Peyer's patch (tissue), 4 donors: ENCODE results near the gene H2AZ2. TPM values are rescaled to one million over a fixed set of nuclear protein-coding genes. Genes with fewer than 3 reads are reported as not detected.
A peak's percentile ranks its signal among the peaks of the same experiment; 100 is the strongest.
"Not testable (repeated sequence)": the region's sequence is repeated elsewhere in the genome, so short reads cannot be mapped to it uniquely, and the experiment has no call there.

Experiments used
- DNase-seq, 3 donors: peaks; one replicate each; pipeline ENCODE4 v3.0.0-alpha.2; 2017 to 2019
- H3K27ac ChIP-seq, 4 donors: fragments of 200-600 bp; sonication (generic); one replicate each; pipeline ENCODE4 v1.5.1; 2016 to 2019
- H3K27me3 ChIP-seq, 2 donors: fragments of 200-600 bp; sonication (generic); one replicate each; pipeline ENCODE4 v1.5.1; 2019
- H3K36me3 ChIP-seq, 3 donors: fragments of 200-600 bp; sonication (generic); one replicate each; pipeline ENCODE4 v1.5.1; 2016 to 2019
- H3K4me1 ChIP-seq, 4 donors: fragments of 200-600 bp; sonication (generic); one replicate each; pipeline ENCODE4 v1.5.1; 2016 to 2019
- H3K4me3 ChIP-seq, 4 donors: fragments of 200-600 bp; sonication (generic); 1 replicate in 3 of 4; 2 replicates in 1 of 4; pipeline ENCODE4 v1.5.1; 2016 to 2019; ENCODE audit warnings: mild to moderate bottlenecking in 1 of 4
- H3K9me3 ChIP-seq, 4 donors: fragments of 200-600 bp; sonication (generic); one replicate each; pipeline ENCODE4 v1.5.1; 2016 to 2019; ENCODE audit warnings: mild to moderate bottlenecking in 1 of 4
- POLR2A ChIP-seq, 2 donors: fragments of 450-650 bp; IDR thresholded peaks; one replicate each; pipeline ENCODE4 v1.5.1; 2017; ENCODE audit warnings: antibody characterized with exemption in 2 of 2, mild to moderate bottlenecking in 2 of 2, moderate library complexity in 2 of 2
- total RNA-seq, 4 donors: library from RNA; depleted of rRNA; stranded (reverse); fragments of >200 nt; gene quantifications; one replicate each; pipeline ENCODE4 v1.1.0, GENCODE V29; 2016
- TF ChIP-seq, protein P1 (sequence below), 6 experiments: fragments of 450-650 bp in 4 of 6; fragments of 200-600 bp in 2 of 6; sonication (generic) in 1 of 6; IDR thresholded peaks; one replicate each; pipeline ENCODE4 v1.5.1; 2017 to 2019; ENCODE audit warnings: antibody characterized with exemption in 6 of 6, mild to moderate bottlenecking in 3 of 6, moderate library complexity in 1 of 6

Gene H2AZ2
- total RNA-seq, 4 donors from 2014 or later = 67.7 to 83.2 (median 74.3) TPM

- Histone ChIP-seq H3K4me1 (peaks cover 0 to 14% (median 4%) of the 10 kb centered on the region in 4 donors), H3K4me3 (peak overlapping the region in 1 of 4 donors; percentile 63), H3K36me3 (no peaks in the 10 kb centered on the region), H3K27me3 (no peaks in the 10 kb centered on the region), H3K27ac (peak overlapping the region in 1 of 4 donors; percentile 89), H3K9me3 (no peaks in the 10 kb centered on the region)
- no peak for TF ChIP-seq POLR2A (IDR thresholded peaks at IDR 0.05)
- TF ChIP-seq, protein P1, sequence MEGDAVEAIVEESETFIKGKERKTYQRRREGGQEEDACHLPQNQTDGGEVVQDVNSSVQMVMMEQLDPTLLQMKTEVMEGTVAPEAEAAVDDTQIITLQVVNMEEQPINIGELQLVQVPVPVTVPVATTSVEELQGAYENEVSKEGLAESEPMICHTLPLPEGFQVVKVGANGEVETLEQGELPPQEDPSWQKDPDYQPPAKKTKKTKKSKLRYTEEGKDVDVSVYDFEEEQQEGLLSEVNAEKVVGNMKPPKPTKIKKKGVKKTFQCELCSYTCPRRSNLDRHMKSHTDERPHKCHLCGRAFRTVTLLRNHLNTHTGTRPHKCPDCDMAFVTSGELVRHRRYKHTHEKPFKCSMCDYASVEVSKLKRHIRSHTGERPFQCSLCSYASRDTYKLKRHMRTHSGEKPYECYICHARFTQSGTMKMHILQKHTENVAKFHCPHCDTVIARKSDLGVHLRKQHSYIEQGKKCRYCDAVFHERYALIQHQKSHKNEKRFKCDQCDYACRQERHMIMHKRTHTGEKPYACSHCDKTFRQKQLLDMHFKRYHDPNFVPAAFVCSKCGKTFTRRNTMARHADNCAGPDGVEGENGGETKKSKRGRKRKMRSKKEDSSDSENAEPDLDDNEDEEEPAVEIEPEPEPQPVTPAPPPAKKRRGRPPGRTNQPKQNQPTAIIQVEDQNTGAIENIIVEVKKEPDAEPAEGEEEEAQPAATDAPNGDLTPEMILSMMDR (IDR thresholded peaks at IDR 0.05) = no peak
- DNase-seq = no peak
Measured at GRCh38 chr7:44849259-44849884, 1.5 kb upstream of the H2AZ2 start.

GRCh38 chr7:44847509-44847919 lies 373 bp downstream of the H2AZ2 start:
- DNase-seq = peak; percentile 85 to 94 (median 94)
- H3K27ac ChIP-seq = peak overlapping the region; percentile 98 to 99 (median 99)
- peak overlapping the region; percentile 80 to 92 (median 84) for H3K4me3 ChIP-seq
- peaks cover 0 to 2% (median 0%) of the 10 kb centered on the region in 3 donors for H3K36me3 ChIP-seq
- H3K9me3 ChIP-seq = no peaks in the 10 kb centered on the region
- peaks cover 0 to 18% (median 4%) of the 10 kb centered on the region in 4 donors for H3K4me1 ChIP-seq
- no peaks in the 10 kb centered on the region for H3K27me3 ChIP-seq
- TF ChIP-seq, protein P1 (IDR thresholded peaks at IDR 0.05) = peak; percentile 60 to 93 (median 89)
- TF ChIP-seq POLR2A (IDR thresholded peaks at IDR 0.05) = no peak

GRCh38 chr7:44846816-44847508 lies 925 bp downstream of the H2AZ2 start:
- Histone ChIP-seq H3K27ac (peak overlapping the region; percentile 98 to 99 (median 99)), H3K4me3 (peak overlapping the region; percentile 80 to 92 (median 84)), H3K4me1 (peaks cover 0 to 18% (median 4%) of the 10 kb centered on the region in 4 donors), H3K36me3 (peaks cover 0 to 4% (median 0%) of the 10 kb centered on the region in 3 donors), H3K9me3 (no peaks in the 10 kb centered on the region), H3K27me3 (no peaks in the 10 kb centered on the region)
- TF ChIP-seq, protein P1 (IDR thresholded peaks at IDR 0.05) = no peak
- no peak for TF ChIP-seq POLR2A (IDR thresholded peaks at IDR 0.05)
- no peak for DNase-seq

DNA sequence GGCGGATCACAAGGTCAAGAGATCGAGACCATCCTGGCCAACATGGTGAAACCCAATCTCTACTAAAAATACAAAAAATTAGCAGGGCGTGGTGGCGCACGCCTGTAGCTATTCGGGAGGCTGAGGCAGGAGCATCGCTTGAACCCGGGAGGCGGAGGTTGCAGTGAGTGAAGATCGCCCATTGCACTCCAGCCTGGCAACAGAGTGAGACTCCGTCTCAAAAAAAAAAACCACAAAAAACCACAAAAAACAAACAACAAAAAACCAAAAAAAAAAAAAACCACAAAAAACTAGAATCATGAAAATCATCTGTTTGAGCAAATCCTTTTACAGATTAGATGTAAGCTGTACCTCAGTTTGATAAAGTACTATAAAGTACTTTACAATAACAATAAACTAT lies 1.5 kb downstream of the H2AZ2 start:
- Histone ChIP-seq H3K4me1 (peaks cover 0 to 18% (median 4%) of the 10 kb centered on the region in 4 donors), H3K27ac (peak overlapping the region; percentile 98 to 99 (median 99)), H3K4me3 (peak overlapping the region; percentile 80 to 92 (median 84))
- not testable (repeated sequence) for H3K27me3 ChIP-seq, H3K9me3 ChIP-seq, H3K36me3 ChIP-seq, DNase-seq

GRCh38 chr7:44845451-44845850 lies 2.4 kb downstream of the H2AZ2 start:
- TF ChIP-seq, protein P1 (IDR thresholded peaks at IDR 0.05) = no peak
- no peak for TF ChIP-seq POLR2A (IDR thresholded peaks at IDR 0.05)
- H3K4me1 ChIP-seq = peaks cover 0 to 18% (median 4%) of the 10 kb centered on the region in 4 donors
- DNase-seq = no peak
- no peaks in the 10 kb centered on the region for H3K9me3 ChIP-seq
- H3K36me3 ChIP-seq = peaks cover 0 to 8% (median 0%) of the 10 kb centered on the region in 3 donors
- no peak overlapping the region for H3K27ac ChIP-seq
- peak overlapping the region in 1 of 4 donors; percentile 80 for H3K4me3 ChIP-seq
- H3K27me3 ChIP-seq = no peaks in the 10 kb centered on the region

- peaks cover 0 to 18% (median 4%) of the 10 kb centered on the region in 4 donors for H3K4me1 ChIP-seq
Measured at GRCh38 chr7:44843440-44843839, 4.4 kb downstream of the H2AZ2 start.

GRCh38 chr7:44842675-44843074 lies 5.2 kb downstream of the H2AZ2 start:
- Histone ChIP-seq H3K27ac (peak overlapping the region in 1 of 4 donors; percentile 4), H3K36me3 (peaks cover 0 to 33% (median 0%) of the 10 kb centered on the region in 3 donors), H3K4me1 (peaks cover 0 to 18% (median 4%) of the 10 kb centered on the region in 4 donors)
- not testable (repeated sequence) for H3K9me3 ChIP-seq, DNase-seq, H3K27me3 ChIP-seq, H3K4me3 ChIP-seq

More at GRCh38 chr7:44843440-44843839, 4.4 kb downstream of the H2AZ2 start:
- peaks cover 0 to 27% (median 0%) of the 10 kb centered on the region in 3 donors for H3K36me3 ChIP-seq
- not testable (repeated sequence) for H3K27me3 ChIP-seq, H3K4me3 ChIP-seq, H3K9me3 ChIP-seq, DNase-seq, H3K27ac ChIP-seq
